K562 (cell line): ENCODE results near the gene OR10A2. TPM values are rescaled to one million over a fixed set of nuclear protein-coding genes. Genes with fewer than 3 reads are reported as not detected.

Experiments
- ATAC-seq: fragments of 200-7000 bp; cut with Tn5 transposase; 3 replicates; pipeline ENCODE4 v1.9.1; 2020; ENCODE audit warnings: moderate library complexity
- BruUV-seq: library from RNA; stranded (reverse); fragments of 400-500 nt; replicated peaks from 2 replicates; lab custom pipeline; 2021; lab: Mats Ljungman, UMichigan
- CTCF ChIA-PET: fragments of 300-600 bp; formaldehyde crosslinking; extraction: SDS; loops from one replicate; lab custom pipeline; 2021; ENCODE audit warnings: low intra/inter-chr PET ratio; lab: Yijun Ruan, JAX
- POLR2A ChIA-PET: fragments of 300-600, 350-650 bp; sonication (Branson Sonifier 250); formaldehyde crosslinking; extraction: SDS; loops from one replicate; lab custom pipeline; 2021; ENCODE audit warnings: antibody characterized with exemption, inconsistent platforms; lab: Yijun Ruan, JAX
- DNase-seq, 4 experiments: peaks; one replicate each; pipeline versions ENCODE4 v3.0.0 to v3.0.0-alpha.2; 2011 to 2018; ENCODE audit warnings: low spot score in 3 of 4, mixed read lengths in 3 of 4; ENCODE audit errors: extremely low read depth in 1 of 4
- FAIRE-seq: peaks from 2 replicates; lab custom pipeline; 2011; peaks lifted over from hg19 to GRCh38; lab: Jason Lieb, UNC
- H2AFZ ChIP-seq: 2 replicates; pipeline ENCODE4 v1.6.0; 2011; ENCODE audit warnings: low read depth, low read length, control low read depth, inconsistent platforms
- H3K27ac ChIP-seq: fragments of 200-600 bp; 3 replicates; pipeline ENCODE4 v1.8.0; 2011; ENCODE audit warnings: low read depth, mild to moderate bottlenecking, control low read depth, inconsistent platforms, low read length, moderate library complexity, mixed read lengths; ENCODE audit errors: extremely low read depth
- H3K27me3 ChIP-seq, 2 experiments: fragments of 300-600 bp in 1 of 2; 2 replicates in 1 of 2; 3 replicates in 1 of 2; pipeline versions ENCODE4 v1.6.0 to v1.8.0; 2011; ENCODE audit warnings: inconsistent platforms in 2 of 2, low read length in 2 of 2, mild to moderate bottlenecking in 1 of 2, mixed read lengths in 1 of 2, moderate library complexity in 1 of 2; ENCODE audit not compliant: control insufficient read depth in 2 of 2, insufficient read depth in 2 of 2
- H3K36me3 ChIP-seq: fragments of 300-600 bp; 3 replicates; pipeline ENCODE4 v1.8.0; 2011; ENCODE audit warnings: mild to moderate bottlenecking, low read length, inconsistent platforms; ENCODE audit not compliant: control insufficient read depth, insufficient read depth
- H3K4me1 ChIP-seq, 2 experiments: fragments of 200-600 bp in 1 of 2; replicated peaks in 1 of 2; 2 replicates in 1 of 2; 3 replicates in 1 of 2; pipeline versions ENCODE4 v1.5.1 to v1.8.0; 2011; ENCODE audit warnings: inconsistent platforms in 2 of 2, low read length in 2 of 2, mild to moderate bottlenecking in 1 of 2, mixed read lengths in 1 of 2, moderate library complexity in 1 of 2; ENCODE audit not compliant: control insufficient read depth in 2 of 2, insufficient read depth in 2 of 2
- H3K4me2 ChIP-seq: 2 replicates; pipeline ENCODE4 v1.6.1; 2011; ENCODE audit warnings: low read length, control low read depth, inconsistent platforms, mixed read lengths; ENCODE audit not compliant: insufficient read depth
- H3K4me3 ChIP-seq: fragments of 200-600 bp; sonication (generic), shearing (Covaris generic); 2 replicates; pipeline ENCODE4 v1.5.1; 2016; ENCODE audit warnings: control low read depth, inconsistent platforms
- H3K79me2 ChIP-seq: fragments of 200-600 bp; 3 replicates; pipeline ENCODE4 v1.8.0; 2011; ENCODE audit warnings: low read length, inconsistent platforms; ENCODE audit not compliant: control insufficient read depth, insufficient read depth
- H3K9ac ChIP-seq, 2 experiments: 2 replicates each; pipeline versions ENCODE4 v1.6.0 to v1.6.1; 2011; ENCODE audit warnings: low read depth in 2 of 2, low read length in 2 of 2, control low read depth in 1 of 2, inconsistent platforms in 1 of 2, mild to moderate bottlenecking in 1 of 2, mixed read lengths in 1 of 2; ENCODE audit not compliant: insufficient read depth in 1 of 2
- H3K9me1 ChIP-seq: one replicate; pipeline ENCODE4 v1.6.0; 2011; ENCODE audit warnings: inconsistent platforms, mild to moderate bottlenecking, low read length, moderate library complexity; ENCODE audit not compliant: control insufficient read depth, insufficient read depth
- H3K9me3 ChIP-seq: replicated peaks from 2 replicates; pipeline ENCODE4 v1.5.1; 2011; ENCODE audit warnings: low read depth, low read length, inconsistent platforms; ENCODE audit not compliant: control insufficient read depth, insufficient read depth
- H4K20me1 ChIP-seq: replicated peaks from 2 replicates; pipeline ENCODE4 v1.6.1; 2011; ENCODE audit warnings: low read length, inconsistent platforms, mixed read lengths; ENCODE audit not compliant: control insufficient read depth, insufficient read depth
- GABPA ChIP-seq: fragments of 200-800 bp; sonication (Bioruptor generic); conservative IDR thresholded peaks from 2 replicates; pipeline ENCODE4 v1.6.1; 2016; ENCODE audit warnings: low read depth, missing genetic modification characterization, missing compliant biosample characterization
- KAT8 ChIP-seq: fragments of 450-650 bp; IDR thresholded peaks from 2 replicates; pipeline ENCODE4 v1.6.1; 2016; ENCODE audit warnings: low read depth, mild to moderate bottlenecking
- MEF2A ChIP-seq: IDR thresholded peaks from 2 replicates; pipeline ENCODE4 v1.6.1; 2011; ENCODE audit warnings: low read depth, mild to moderate bottlenecking, low read length, moderate library complexity; ENCODE audit not compliant: control insufficient read depth
- RFX5 ChIP-seq: IDR thresholded peaks from 2 replicates; pipeline ENCODE4 v1.6.1; 2011; ENCODE audit warnings: low read depth, mild to moderate bottlenecking, improper control_type of control experiment, low read length
- STAT5B ChIP-seq: fragments of 250-450 bp; sonication (Bioruptor Pico); IDR thresholded peaks from 2 replicates; pipeline ENCODE4 v1.8.0; 2021; ENCODE audit warnings: mild to moderate bottlenecking, inconsistent platforms
- XRCC5 ChIP-seq: fragments of 200-400 bp; formaldehyde crosslinking; IDR thresholded peaks from 2 replicates; pipeline ENCODE4 v1.6.1; 2017; ENCODE audit warnings: low read depth, mild to moderate bottlenecking, low read length
- ZC3H11A ChIP-seq: IDR thresholded peaks from 2 replicates; pipeline ENCODE4 v1.6.1; 2012; ENCODE audit warnings: low read depth, low read length, improper control_type of control experiment
- ZFP30 ChIP-seq: fragments of 250-450 bp; sonication (Bioruptor Pico); IDR thresholded peaks from 2 replicates; pipeline ENCODE4 v1.8.0; 2022; ENCODE audit warnings: moderate library complexity, mild to moderate bottlenecking, inconsistent platforms, borderline replicate concordance
- ZNF134 ChIP-seq: fragments of 250-450 bp; sonication (Bioruptor Pico); conservative IDR thresholded peaks from 2 replicates; pipeline ENCODE4 v1.4.0; 2020
- WGBS: fragments of 100-300 bp; shearing (Covaris generic); methylation state at CpG from one replicate; pipeline ENCODE4 v1.1.6; 2016; ENCODE audit warnings: low coverage, mixed read lengths; ENCODE audit not compliant: insufficient coverage; ENCODE audit errors: missing lambda C conversion rate; 5-methylcytosine and 5-hydroxymethylcytosine counted together
- in situ Hi-C: fragments of 300-500 bp; cut with MboI; formaldehyde crosslinking; loops from 4 replicates; pipeline ENCODE4 v1.15.0; 2018; ENCODE audit warnings: inconsistent platforms, mixed read lengths
- intact Hi-C: fragments of 100-400 bp; cut with micrococcal nuclease; formaldehyde crosslinking; loops from 2 replicates; pipeline ENCODE4 v1.14.2; 2022
- polyA plus RNA-seq, 8 experiments: library from polyadenylated mRNA; depleted of rRNA in 4 of 8; stranded (reverse) in 5 of 8; unstranded in 3 of 8; fragments of >200 nt; fragmentation: Nextera tagmentation in 2 of 8; fragmentation: Illumina TruSeq in 1 of 8; extraction: Ambion mirVana in 2 of 8; extraction: Trizol in 1 of 8; gene quantifications; 2 replicates each; pipeline versions ENCODE4 v1.2.1 to v1.2.3, GENCODE V29; 2011 to 2014; ENCODE audit warnings: inconsistent platforms in 1 of 8, missing spikeins in 1 of 8
- total RNA-seq, 7 experiments: library from RNA; depleted of rRNA in 6 of 7; stranded (reverse); fragments of >200 nt in 6 of 7; fragmentation: Illumina TruSeq in 2 of 7; extraction: Trizol in 2 of 7; gene quantifications; 2 replicates each; pipeline versions ENCODE4 v1.2.1 to v1.2.3, GENCODE V29; 2011 to 2021; ENCODE audit warnings: low replicate concordance in 1 of 7

The OR10A2 gene
- total and polyA plus RNA-seq, 9 of the 15 experiments (the other 6 are each of a cell fraction or from before 2014, with no cell fraction given): 0.10 TPM; not detected in 8

GRCh38 chr11:6833356-6833755, 29.5 kb upstream of the OR10A2 start (continued):
- TF ChIP-seq RFX5 (no peak), ZFP30 (CRISPR knock-in tag) (no peak), GABPA (tag) (no peak), XRCC5 (no peak), ZC3H11A (no peak), STAT5B (CRISPR knock-in tag) (no peak)

- ATAC-seq: no peak
- POLR2A ChIA-PET: interaction anchor here (0.6 to 2.4 kb wide), 2 partner anchors 10 to 113 kb away, joined by 3 to 9 read pairs; no protein-coding TSS in a partner anchor
- no peak for FAIRE-seq
- no peak overlapping the region for H3K9ac ChIP-seq
- H3K4me3 ChIP-seq: no peak overlapping the region
- in situ Hi-C loops (no loop called here), intact Hi-C loops (no loop called here)
- no peaks in the 10 kb centered on the region for H3K4me1 ChIP-seq
- BruUV-seq: no TSS peak
- no peak overlapping the region for H2AFZ ChIP-seq
- WGBS: 0% methylated on average over 1 of the region's 1 CpG
- no peaks in the 10 kb centered on the region for H4K20me1 ChIP-seq
- no peak overlapping the region for H3K27ac ChIP-seq
- no peaks in the 10 kb centered on the region for H3K9me1 ChIP-seq
- CTCF ChIA-PET: no interaction called here
- no peaks in the 10 kb centered on the region for H3K9me3 ChIP-seq
- TF ChIP-seq KAT8 (no peak), MEF2A (no peak), ZNF134 (CRISPR knock-in tag) (no peak)
- H3K4me2 ChIP-seq: no peak overlapping the region
- no peaks in the 10 kb centered on the region for H3K79me2 ChIP-seq
- H3K27me3 ChIP-seq: no peaks in the 10 kb centered on the region
- DNase-seq: no peak
- no peaks in the 10 kb centered on the region for H3K36me3 ChIP-seq
Observed at GRCh38 chr11:6834021-6834420, 28.8 kb upstream of the OR10A2 start.
